Nephron (organoid): ENCODE results near the gene HYDIN.

ENCODE experiments used
- H3K27ac Mint-ChIP-seq, 3 experiments: 2 replicates each; pipeline ENCODE4 v1.8.0; 2020; ENCODE audit warnings: mixed read lengths in 3 of 3, mild to moderate bottlenecking in 2 of 3, moderate library complexity in 1 of 3
- H3K27me3 Mint-ChIP-seq: 2 replicates; pipeline ENCODE4 v1.8.0; 2021; ENCODE audit warnings: low read depth, mild to moderate bottlenecking, moderate library complexity, mixed read lengths
- H3K36me3 Mint-ChIP-seq: 2 replicates; pipeline ENCODE4 v1.8.0; 2020; ENCODE audit warnings: low read depth, mixed read lengths
- H3K4me1 Mint-ChIP-seq: 2 replicates; pipeline ENCODE4 v1.8.0; 2020; ENCODE audit warnings: mixed read lengths
- H3K4me3 Mint-ChIP-seq, 3 experiments: 2 replicates each; pipeline ENCODE4 v1.8.0; 2020; ENCODE audit warnings: mild to moderate bottlenecking in 3 of 3, mixed read lengths in 3 of 3, moderate library complexity in 2 of 3
- H3K9me3 Mint-ChIP-seq: 2 replicates; pipeline ENCODE4 v1.8.0; 2020; ENCODE audit warnings: mixed read lengths
- TF ChIP-seq, protein P1 (sequence below), 3 experiments: fragments of 200-600 bp; sonication (generic); IDR thresholded peaks; one replicate each; pipeline ENCODE4 v1.5.0; 2021; ENCODE audit warnings: antibody characterized with exemption in 3 of 3; ENCODE audit not compliant: unreplicated experiment in 3 of 3

Gene HYDIN

DNA sequence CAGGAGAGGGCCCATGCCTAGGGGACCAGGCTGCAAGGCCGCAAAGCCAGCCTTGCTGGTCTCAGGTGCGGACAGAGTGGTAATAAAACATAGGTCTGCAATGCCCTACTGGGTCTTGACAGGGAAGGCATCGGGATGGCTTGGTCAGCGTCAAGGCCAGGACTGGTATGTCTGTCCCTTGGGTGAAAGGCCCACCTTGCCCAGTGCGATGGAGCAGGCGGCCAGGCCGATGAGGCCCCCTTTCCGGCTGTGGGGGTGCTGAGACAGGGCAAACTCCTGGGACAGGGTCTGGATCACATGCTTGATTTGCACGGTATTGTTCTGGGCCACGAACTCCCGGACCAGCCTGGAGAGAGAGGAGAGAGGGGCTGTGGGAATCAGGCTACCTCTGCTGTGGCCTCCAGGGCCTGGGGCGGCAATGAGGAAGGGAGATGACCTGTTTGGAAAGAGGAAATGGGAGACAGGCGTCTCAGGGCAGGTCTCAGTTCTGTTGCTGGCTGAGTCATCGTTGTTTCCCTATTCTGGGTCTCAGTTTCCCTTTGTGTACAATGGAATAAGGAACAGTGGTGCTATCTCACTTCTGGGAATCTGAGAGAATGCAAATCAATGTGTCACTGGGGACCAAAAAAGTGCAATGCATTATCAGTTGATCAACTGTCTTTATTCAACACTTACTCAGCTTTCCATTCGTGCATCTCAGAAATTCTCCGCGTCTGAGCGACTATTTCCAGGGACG is 444.3 kb downstream of the HYDIN start:
- Mint-ChIP-seq H3K27me3 (no peaks in the 10 kb centered on the region), H3K4me1 (peaks cover 18% of the 10 kb centered on the region), H3K27ac (peak overlapping the region in 1 of 3 experiments; percentile 81), H3K36me3 (peaks cover 41% of the 10 kb centered on the region), H3K4me3 (no peak overlapping the region), H3K9me3 (no peaks in the 10 kb centered on the region)
- TF ChIP-seq, protein P1, sequence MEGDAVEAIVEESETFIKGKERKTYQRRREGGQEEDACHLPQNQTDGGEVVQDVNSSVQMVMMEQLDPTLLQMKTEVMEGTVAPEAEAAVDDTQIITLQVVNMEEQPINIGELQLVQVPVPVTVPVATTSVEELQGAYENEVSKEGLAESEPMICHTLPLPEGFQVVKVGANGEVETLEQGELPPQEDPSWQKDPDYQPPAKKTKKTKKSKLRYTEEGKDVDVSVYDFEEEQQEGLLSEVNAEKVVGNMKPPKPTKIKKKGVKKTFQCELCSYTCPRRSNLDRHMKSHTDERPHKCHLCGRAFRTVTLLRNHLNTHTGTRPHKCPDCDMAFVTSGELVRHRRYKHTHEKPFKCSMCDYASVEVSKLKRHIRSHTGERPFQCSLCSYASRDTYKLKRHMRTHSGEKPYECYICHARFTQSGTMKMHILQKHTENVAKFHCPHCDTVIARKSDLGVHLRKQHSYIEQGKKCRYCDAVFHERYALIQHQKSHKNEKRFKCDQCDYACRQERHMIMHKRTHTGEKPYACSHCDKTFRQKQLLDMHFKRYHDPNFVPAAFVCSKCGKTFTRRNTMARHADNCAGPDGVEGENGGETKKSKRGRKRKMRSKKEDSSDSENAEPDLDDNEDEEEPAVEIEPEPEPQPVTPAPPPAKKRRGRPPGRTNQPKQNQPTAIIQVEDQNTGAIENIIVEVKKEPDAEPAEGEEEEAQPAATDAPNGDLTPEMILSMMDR (IDR thresholded peaks at IDR 0.05; ENCODE audit: unreplicated experiment in 3 of 3), result no peak

GRCh38 chr16:70784692-70785555 is 445.6 kb downstream of the HYDIN start:
- H3K4me1 Mint-ChIP-seq, result peaks cover 14% of the 10 kb centered on the region
- H3K27ac Mint-ChIP-seq, result peak overlapping the region in 2 of 3 experiments; percentile 59 to 76
- no peaks in the 10 kb centered on the region for H3K9me3 Mint-ChIP-seq
- TF ChIP-seq, protein P1 (IDR thresholded peaks at IDR 0.05; ENCODE audit: unreplicated experiment in 3 of 3), result no peak
- H3K36me3 Mint-ChIP-seq, result peaks cover 52% of the 10 kb centered on the region
- H3K4me3 Mint-ChIP-seq, result no peak overlapping the region
- no peaks in the 10 kb centered on the region for H3K27me3 Mint-ChIP-seq

GRCh38 chr16:70782237-70782636 is 448.3 kb downstream of the HYDIN start:
- peaks cover 69% of the 10 kb centered on the region for H3K36me3 Mint-ChIP-seq
- no peak overlapping the region for H3K27ac Mint-ChIP-seq
- peaks cover 21% of the 10 kb centered on the region for H3K4me1 Mint-ChIP-seq
- TF ChIP-seq, protein P1 (IDR thresholded peaks at IDR 0.05; ENCODE audit: unreplicated experiment in 3 of 3), result no peak
- no peaks in the 10 kb centered on the region for H3K9me3 Mint-ChIP-seq
- no peak overlapping the region for H3K4me3 Mint-ChIP-seq
- H3K27me3 Mint-ChIP-seq, result no peaks in the 10 kb centered on the region

- Mint-ChIP-seq H3K4me3 (no peak overlapping the region), H3K9me3 (no peaks in the 10 kb centered on the region), H3K27me3 (no peaks in the 10 kb centered on the region), H3K36me3 (peaks cover 71% of the 10 kb centered on the region), H3K27ac (no peak overlapping the region), H3K4me1 (peaks cover 23% of the 10 kb centered on the region)
- TF ChIP-seq, protein P1 (IDR thresholded peaks at IDR 0.05; ENCODE audit: unreplicated experiment in 3 of 3), result no peak
Measured at GRCh38 chr16:70781800-70782199, 448.7 kb downstream of the HYDIN start.

DNA sequence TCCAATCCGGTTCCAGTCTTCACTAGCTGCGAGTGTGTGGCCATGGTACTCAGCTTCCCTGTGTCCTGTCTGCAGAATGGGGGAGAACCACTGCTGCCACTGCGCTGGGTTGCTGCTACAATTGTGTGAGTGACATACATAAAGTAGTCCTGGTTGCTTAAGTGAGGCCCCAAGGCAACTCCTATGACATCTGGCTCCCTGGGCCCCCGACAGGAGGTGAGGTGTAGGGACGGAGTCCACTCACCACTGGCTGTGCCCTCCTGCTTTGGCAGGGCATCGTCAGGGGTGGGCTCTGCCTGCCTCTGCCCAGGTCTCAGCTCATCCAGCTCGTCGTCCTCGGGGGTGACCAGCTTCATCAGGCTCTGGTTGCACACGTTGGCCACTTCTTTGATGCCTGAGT is 450.0 kb downstream of the HYDIN start:
- H3K36me3 Mint-ChIP-seq, result peaks cover 70% of the 10 kb centered on the region
- TF ChIP-seq, protein P1 (IDR thresholded peaks at IDR 0.05; ENCODE audit: unreplicated experiment in 3 of 3), result no peak
- no peaks in the 10 kb centered on the region for H3K9me3 Mint-ChIP-seq
- H3K27me3 Mint-ChIP-seq, result no peaks in the 10 kb centered on the region
- peaks cover 23% of the 10 kb centered on the region for H3K4me1 Mint-ChIP-seq
- H3K27ac Mint-ChIP-seq, result no peak overlapping the region
- no peak overlapping the region for H3K4me3 Mint-ChIP-seq
